Measurements from ENCODE around the gene COL17A1. TPM values are rescaled to one million over a fixed set of nuclear protein-coding genes. Genes with fewer than 3 reads are reported as not detected.

COL17A1 gene
- total RNA-seq, 4 donors from 2014 or later: 0.63 TPM; not detected in 3

GRCh38 chr10:104120512-104120902 lies 34.8 kb upstream of the COL17A1 start:
- in situ Hi-C loops (cut with MboI; ENCODE audit: low sequenced_read_pairs in 4 of 4): loop anchor here (10.0 to 25.0 kb wide), 5 partner anchors 156 to 236 kb away; partner anchors contain the start of genes SLK (in 1 of the 4) and STN1 (in 1 of the 4)
- no peak for ATAC-seq
- H3K27ac ChIP-seq: peak overlapping the region; percentile 90 to 99 (median 94)

DNA sequence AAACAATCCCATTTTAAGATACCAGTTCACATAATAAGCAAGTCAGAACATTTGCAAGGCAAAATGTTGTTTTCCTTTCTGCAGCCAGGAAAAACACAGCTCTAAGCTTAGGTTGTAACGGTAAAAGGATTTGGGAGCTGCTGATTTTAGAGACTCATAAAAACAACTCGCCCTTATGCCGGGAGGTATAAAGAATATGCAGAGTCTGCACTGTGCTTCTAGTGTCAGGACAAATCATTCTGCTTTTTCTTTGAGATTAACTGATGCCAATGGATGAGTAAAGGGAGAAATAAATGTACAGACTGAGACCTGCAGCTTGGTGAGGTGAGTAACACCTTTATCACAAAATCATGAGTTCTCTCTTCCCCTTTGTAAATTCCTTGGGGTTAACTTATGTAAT lies 34.3 kb upstream of the COL17A1 start:
- TF ChIP-seq POLR2A (IDR thresholded peaks at IDR 0.05): no peak
- TF ChIP-seq, protein P1, sequence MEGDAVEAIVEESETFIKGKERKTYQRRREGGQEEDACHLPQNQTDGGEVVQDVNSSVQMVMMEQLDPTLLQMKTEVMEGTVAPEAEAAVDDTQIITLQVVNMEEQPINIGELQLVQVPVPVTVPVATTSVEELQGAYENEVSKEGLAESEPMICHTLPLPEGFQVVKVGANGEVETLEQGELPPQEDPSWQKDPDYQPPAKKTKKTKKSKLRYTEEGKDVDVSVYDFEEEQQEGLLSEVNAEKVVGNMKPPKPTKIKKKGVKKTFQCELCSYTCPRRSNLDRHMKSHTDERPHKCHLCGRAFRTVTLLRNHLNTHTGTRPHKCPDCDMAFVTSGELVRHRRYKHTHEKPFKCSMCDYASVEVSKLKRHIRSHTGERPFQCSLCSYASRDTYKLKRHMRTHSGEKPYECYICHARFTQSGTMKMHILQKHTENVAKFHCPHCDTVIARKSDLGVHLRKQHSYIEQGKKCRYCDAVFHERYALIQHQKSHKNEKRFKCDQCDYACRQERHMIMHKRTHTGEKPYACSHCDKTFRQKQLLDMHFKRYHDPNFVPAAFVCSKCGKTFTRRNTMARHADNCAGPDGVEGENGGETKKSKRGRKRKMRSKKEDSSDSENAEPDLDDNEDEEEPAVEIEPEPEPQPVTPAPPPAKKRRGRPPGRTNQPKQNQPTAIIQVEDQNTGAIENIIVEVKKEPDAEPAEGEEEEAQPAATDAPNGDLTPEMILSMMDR (IDR thresholded peaks at IDR 0.05 in 4 of 5, conservative IDR thresholded peaks at IDR 0.05 in 1 of 5): no peak
- intact Hi-C loops (cut with DNase I; ENCODE audit: low total_unique reads): loop anchor here (2.0 to 5.0 kb wide), 4 partner anchors 137 to 233 kb away; partner anchors contain the start of genes CFAP58 and STN1
- no peaks in the 10 kb centered on the region for H3K27me3 ChIP-seq
- H3K4me3 ChIP-seq: no peak overlapping the region
- in situ Hi-C loops (cut with MboI; ENCODE audit: low sequenced_read_pairs in 4 of 4): loop anchor here (10.0 to 25.0 kb wide), 5 partner anchors 155 to 235 kb away; partner anchors contain the start of genes SLK (in 1 of the 4) and STN1 (in 1 of the 4)
- DNase-seq (no peak), ATAC-seq (no peak)
- peak overlapping the region; percentile 90 to 99 (median 94) for H3K27ac ChIP-seq
- H3K4me1 ChIP-seq: peaks cover 7% of the 10 kb centered on the region in 2 donors
- H3K9me3 ChIP-seq: no peaks in the 10 kb centered on the region
- no peaks in the 10 kb centered on the region for H3K36me3 ChIP-seq

More at GRCh38 chr10:104120512-104120902, 34.8 kb upstream of the COL17A1 start:
- peaks cover 7% of the 10 kb centered on the region in 2 donors for H3K4me1 ChIP-seq
- H3K9me3 ChIP-seq: no peaks in the 10 kb centered on the region
- H3K4me3 ChIP-seq: peak overlapping the region; percentile 63 to 86 (median 72)
- DNase-seq: no peak
- intact Hi-C loops (cut with DNase I; ENCODE audit: low total_unique reads): loop anchor here (2.0 to 5.0 kb wide), 4 partner anchors 137 to 232 kb away; partner anchors contain the start of genes CFAP58 and STN1
- TF ChIP-seq, protein P1 (IDR thresholded peaks at IDR 0.05 in 4 of 5, conservative IDR thresholded peaks at IDR 0.05 in 1 of 5): no peak
- no peak for TF ChIP-seq POLR2A (IDR thresholded peaks at IDR 0.05)
- no peaks in the 10 kb centered on the region for H3K27me3 ChIP-seq
- H3K36me3 ChIP-seq: no peaks in the 10 kb centered on the region

- in situ Hi-C loops (cut with MboI; ENCODE audit: low sequenced_read_pairs in 4 of 4) (loop anchor here in 2 of 4 donors (25.0 kb wide), 2 partner anchors 181 to 206 kb away; partner anchors contain the start of gene STN1 (in 1 of the 2)), intact Hi-C loops (cut with DNase I; ENCODE audit: low total_unique reads) (no loop called here)
- Histone ChIP-seq H3K27me3 (no peaks in the 10 kb centered on the region), H3K27ac (no peak overlapping the region), H3K36me3 (no peaks in the 10 kb centered on the region), H3K4me1 (peaks cover 7% of the 10 kb centered on the region in 2 donors), H3K4me3 (no peak overlapping the region), H3K9me3 (no peaks in the 10 kb centered on the region)
- TF ChIP-seq POLR2A (IDR thresholded peaks at IDR 0.05): no peak
- TF ChIP-seq, protein P1 (IDR thresholded peaks at IDR 0.05 in 4 of 5, conservative IDR thresholded peaks at IDR 0.05 in 1 of 5): no peak
- ATAC-seq (no peak), DNase-seq (no peak)
Measured at GRCh38 chr10:104117839-104118323, 32.2 kb upstream of the COL17A1 start.

DNA sequence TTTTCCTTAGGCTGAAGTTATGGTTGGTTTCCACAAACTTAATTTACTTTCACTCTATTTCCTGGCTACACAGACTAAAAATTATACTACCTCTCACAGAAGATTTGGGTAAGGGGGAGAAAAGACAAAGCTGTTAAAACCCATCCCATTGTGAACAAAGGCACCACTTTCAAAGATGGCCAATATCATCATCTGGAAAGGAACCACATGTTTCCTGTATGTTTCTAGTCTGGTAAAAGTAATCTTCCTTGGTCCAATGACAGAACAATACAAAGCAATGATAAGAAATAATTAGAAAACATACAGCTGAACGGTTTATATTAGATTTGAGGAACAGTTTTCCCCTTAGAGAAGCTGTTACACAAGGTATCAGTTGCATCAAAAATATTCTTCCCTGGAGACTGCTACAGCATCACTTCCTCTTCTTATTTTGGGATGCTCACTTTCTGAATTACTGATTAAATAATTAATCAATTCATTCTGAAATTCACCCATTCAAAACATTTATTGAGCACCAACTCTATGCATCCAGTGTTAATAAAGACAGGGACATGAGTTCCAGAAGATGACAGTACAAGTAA lies 27.8 kb upstream of the COL17A1 start:
- H3K4me3 ChIP-seq: no peak overlapping the region
- H3K27me3 ChIP-seq: no peaks in the 10 kb centered on the region
- DNase-seq (no peak), ATAC-seq (no peak)
- no peaks in the 10 kb centered on the region for H3K36me3 ChIP-seq
- H3K4me1 ChIP-seq: no peaks in the 10 kb centered on the region
- in situ Hi-C loops (cut with MboI; ENCODE audit: low sequenced_read_pairs in 4 of 4) (loop anchor here in 2 of 4 donors (25.0 kb wide), 2 partner anchors 176 to 201 kb away; partner anchors contain the start of gene STN1 (in 1 of the 2)), intact Hi-C loops (cut with DNase I; ENCODE audit: low total_unique reads) (no loop called here)
- H3K9me3 ChIP-seq: no peaks in the 10 kb centered on the region
- no peak overlapping the region for H3K27ac ChIP-seq
- TF ChIP-seq POLR2A (IDR thresholded peaks at IDR 0.05): no peak
- TF ChIP-seq, protein P1 (IDR thresholded peaks at IDR 0.05 in 4 of 5, conservative IDR thresholded peaks at IDR 0.05 in 1 of 5): no peak
